NCI-H510A treated with DMSO at 0.1 percent for 48 hours (cell line): ENCODE measurements around the gene NEURL4.
"Not testable (repeated sequence)": the region's sequence is repeated elsewhere in the genome, so short reads cannot be mapped to it uniquely, and the experiment has no call there.

Source experiments
- DNase-seq: peaks from one replicate; lab custom pipeline; 2025; lab: John Stamatoyannopoulos, UW

The NEURL4 gene

DNA sequence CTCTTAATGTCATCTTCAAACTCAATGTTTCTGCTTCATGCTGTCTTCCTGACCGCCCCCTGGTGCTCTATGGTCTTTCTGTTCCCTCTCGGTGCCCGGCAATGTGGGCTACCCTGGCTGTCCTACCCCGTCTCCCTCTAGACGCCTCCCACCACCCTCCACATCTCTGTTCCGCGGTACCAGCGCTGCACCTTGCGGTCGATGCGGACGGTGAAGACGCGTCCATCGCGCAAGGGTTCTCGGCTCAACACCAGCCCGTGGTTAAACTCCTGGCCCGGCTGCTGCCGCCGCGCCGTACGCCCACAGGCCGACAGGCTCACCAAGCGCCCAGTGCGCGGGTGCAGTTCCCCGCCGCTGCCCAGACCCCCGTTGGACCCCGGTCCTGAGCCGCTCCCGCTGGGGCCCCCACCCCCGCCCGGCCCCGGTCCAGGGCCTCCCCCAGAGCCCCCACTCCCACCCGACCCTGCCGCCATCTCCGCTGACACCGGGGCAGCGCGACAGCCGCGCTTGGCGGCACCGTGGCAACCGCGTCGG, at the start of gene NEURL4:
Gene NEURL4 (minus strand): TSS at position 496 of the 534 bp plus-strand sequence. CDS start 23 bp downstream, at position 473.
- DNase-seq = no peak

- DNase-seq = no peak
Observed at GRCh38 chr17:7374353-7374752, 45.2 kb upstream of the NEURL4 start.

GRCh38 chr17:7370853-7371252, 41.7 kb upstream of the NEURL4 start:
- DNase-seq = no peak

- DNase-seq = no peak
Observed at GRCh38 chr17:7369825-7370224, 40.7 kb upstream of the NEURL4 start.

DNA sequence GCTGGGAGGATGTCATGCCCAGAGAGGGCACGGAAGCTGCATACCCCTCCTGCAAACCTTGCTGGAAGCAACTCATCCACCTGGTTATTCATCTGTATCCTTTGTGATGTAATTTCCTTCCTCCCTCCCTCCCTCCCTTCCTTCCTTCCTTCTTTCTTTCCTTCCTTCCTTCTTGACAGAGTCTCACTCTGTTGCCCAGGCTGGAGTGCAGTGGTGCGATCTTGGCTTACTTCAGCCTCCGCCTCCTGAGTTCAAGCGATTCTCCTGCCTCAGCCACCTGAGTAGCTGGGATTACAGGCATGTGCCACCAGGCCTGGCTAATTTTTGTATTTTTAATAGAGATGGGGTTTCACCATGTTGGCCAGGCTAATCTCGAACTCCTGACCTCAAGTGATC, 39.5 kb upstream of the NEURL4 start:
- not testable (repeated sequence) for DNase-seq

DNA sequence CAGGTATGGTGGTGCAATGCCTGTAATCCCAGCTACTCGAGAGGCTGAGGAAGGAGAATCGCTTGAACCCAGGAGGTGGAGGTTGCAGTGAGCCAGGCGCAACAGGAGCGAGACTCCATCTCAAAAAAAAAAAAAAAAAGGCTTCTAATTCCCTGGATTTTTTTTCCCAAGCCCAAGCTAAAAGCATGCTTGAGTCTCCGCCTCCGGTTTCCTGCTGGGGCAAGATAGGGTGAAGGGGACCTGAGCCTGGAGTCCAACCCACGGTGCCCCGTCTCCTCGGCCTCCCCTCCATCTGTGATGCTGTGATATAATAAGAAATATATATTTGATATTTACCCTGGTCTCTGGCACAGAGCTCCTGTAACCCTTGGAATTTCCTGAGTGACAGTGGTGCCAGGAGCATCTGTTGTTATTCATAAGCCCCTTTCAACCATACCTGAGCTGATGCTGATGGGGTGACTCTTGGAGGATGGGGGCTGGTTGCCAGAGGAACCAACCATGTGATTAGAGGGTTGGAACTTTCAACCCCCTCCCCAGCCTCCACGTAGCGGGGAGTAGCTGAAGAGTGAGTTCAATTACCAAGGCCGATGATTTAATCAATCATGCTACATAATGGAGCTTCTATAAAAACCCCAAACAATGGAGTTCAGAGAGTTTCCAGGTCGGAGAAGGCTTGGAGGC, 38.9 kb upstream of the NEURL4 start:
- no peak for DNase-seq

DNA sequence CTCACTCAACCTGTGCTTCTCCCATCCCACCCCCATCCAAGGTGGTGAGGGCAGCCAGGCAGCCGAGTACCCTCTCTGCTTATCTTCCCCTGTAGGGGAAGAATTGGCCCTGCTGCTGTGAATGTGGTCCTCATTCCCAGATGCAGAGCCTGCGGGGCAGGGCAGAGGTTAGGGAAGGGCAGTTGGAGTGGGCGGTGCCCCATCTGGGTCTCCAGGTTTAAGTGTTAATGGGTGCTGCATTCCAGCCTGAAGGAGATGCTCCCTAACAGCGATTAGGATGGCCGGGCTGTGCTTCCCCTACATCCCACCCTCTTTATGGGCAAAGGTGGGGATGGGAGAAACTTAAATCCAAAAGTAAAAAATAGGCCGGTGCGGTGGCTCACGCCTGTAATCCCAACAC, 37.9 kb upstream of the NEURL4 start:
- DNase-seq = no peak

GRCh38 chr17:7365963-7366362, 36.8 kb upstream of the NEURL4 start:
- not testable (repeated sequence) for DNase-seq

- no peak for DNase-seq
Observed at GRCh38 chr17:7363311-7363710, 34.2 kb upstream of the NEURL4 start.

- DNase-seq = no peak
Observed at GRCh38 chr17:7361906-7362305, 32.8 kb upstream of the NEURL4 start.

DNA sequence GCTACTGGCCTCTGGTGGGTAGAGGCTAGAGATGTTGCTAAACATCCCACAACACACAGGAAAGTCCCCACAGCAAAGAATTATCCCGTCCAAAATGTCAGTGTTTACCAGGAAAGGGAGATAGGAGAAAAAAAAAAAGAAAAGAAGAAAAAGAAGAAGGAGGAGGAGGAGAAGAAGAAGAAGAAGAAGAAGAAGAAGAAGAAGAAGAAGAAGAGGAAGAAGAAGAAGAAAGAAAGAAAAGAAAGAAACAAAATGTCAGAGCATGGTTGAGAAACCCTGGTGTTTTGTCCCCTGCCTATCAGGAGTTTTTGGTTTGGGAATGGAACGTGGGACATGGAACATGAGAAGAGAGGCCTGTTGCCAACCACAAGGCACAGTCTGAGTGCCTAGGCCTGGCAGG, 28.2 kb upstream of the NEURL4 start:
- DNase-seq = no peak

DNA sequence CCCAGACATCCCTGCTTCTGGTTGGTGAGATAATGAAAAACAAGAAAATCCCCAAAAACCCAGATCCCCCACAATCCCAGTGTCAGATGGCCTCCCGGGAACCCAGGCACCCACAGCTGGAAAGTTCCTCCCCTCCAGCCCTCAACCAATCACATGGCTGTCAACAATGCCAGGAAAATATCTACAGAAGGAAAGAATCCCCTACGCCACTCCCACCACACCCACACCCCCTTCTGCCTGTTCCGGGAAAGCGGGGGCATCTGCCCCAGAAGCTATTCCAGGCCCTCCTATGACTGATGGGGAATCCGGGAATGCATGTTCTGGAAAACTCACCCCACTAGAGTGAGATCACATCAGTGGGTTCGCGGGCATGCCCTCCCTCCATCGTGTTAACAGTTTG, 27.6 kb upstream of the NEURL4 start:
- no peak for DNase-seq

DNA sequence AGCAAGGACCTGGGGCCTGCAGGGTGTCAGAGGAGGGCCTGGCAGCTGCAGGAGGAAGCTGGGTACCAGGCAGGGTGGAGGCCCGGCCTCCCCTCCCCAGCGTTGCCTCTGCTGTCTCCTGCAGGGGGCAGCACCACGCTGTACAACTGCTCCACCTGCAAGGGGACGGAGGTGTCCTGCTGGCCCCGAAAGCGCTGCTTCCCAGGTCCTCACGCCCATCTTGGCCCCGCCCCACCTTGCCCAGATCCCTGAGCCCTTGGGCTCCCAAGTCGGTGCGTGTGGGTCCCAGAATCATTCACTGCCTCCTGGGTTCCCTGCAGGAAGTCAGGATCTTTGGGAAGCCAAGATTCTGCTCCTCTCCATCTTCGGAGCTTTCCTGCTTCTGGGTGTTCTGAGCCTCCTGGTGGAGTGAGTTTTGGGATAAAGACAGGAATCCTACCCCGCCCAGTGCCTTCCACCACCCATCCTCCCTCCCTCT, 27.0 kb upstream of the NEURL4 start:
- peak; percentile 61 for DNase-seq

- DNase-seq = no peak
Observed at GRCh38 chr17:7355573-7355972, 26.4 kb upstream of the NEURL4 start.

DNA sequence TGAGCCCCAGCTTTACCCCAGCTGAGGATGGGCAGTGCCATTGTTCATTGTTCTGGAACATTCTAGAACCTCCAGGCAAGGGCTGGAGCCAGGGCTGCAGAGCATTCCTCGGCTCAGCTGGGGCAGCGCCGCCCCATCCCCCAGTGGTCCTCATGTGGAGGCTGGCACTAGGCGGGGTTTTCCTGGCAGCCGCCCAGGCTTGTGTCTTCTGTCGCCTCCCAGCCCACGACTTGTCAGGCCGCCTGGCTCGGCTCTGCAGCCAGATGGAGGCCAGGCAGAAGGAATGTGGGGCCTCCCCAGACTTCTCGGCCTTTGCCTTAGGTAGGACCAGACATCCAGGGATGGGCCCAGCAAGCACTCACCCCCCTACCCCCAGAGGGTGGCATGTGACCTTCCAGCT, 25.9 kb upstream of the NEURL4 start, which contains the start of gene TMEM95:
Gene TMEM95 (plus strand): TSS at position 104 of the 400 bp plus-strand sequence. CDS start 49 bp downstream, at position 153.
- no peak for DNase-seq

GRCh38 chr17:7354262-7354843, 25.2 kb upstream of the NEURL4 start:
- no peak for DNase-seq

GRCh38 chr17:7352910-7353635, 23.9 kb upstream of the NEURL4 start:
- no peak for DNase-seq

GRCh38 chr17:7352503-7352889, 23.4 kb upstream of the NEURL4 start:
- DNase-seq = no peak

DNA sequence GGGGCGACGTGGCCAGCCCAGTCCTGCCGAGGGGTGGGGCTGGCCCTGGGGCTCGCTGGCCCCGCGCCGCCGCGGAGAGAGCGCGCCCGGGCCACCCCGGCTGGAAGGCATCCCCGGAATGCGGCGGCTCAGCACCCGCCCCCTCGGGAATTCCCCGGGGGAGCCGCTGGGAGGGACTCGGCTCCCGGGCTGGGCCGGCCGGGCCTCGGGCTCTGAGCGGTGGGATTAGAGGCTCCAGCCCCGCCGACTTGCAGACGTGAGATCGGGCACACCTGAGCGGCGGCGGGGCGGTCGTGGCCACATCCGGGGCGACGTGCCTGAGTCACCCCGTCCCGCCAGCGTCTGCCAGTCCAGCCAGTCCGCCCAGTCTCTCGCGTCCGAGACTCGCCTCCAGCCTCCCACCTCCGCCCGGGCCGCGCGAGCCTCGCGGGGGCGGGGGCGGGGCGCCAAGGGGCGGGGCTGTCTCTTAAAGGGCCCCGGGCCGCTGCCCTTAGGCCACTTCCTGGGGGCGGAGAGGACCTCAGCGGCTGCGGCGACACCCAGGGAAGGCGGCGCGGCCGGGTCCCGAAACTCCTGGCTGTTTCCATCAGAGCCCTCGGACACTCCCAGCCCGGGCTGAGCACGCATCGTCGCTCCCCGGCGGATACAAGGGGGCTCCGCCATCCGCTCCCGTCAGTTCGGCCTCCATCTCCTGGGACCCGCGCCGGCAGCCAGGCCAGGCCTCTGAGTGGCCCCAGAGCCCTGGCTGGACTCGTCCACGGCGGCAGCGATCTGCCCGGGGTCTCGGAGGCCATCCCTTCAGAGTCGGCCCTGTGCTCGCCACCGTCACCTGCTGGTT, 22.7 kb upstream of the NEURL4 start, which contains the start of gene KCTD11:
Gene KCTD11 (plus strand): TSS at position 498 of the 838 bp plus-strand sequence.
- DNase-seq = peak; percentile 44

- no peak for DNase-seq
Observed at GRCh38 chr17:7348478-7349242, 19.5 kb upstream of the NEURL4 start.
